ENCODE data around the gene WDR27. TPM values are rescaled to one million over a fixed set of nuclear protein-coding genes. Genes with fewer than 3 reads are reported as not detected.

Gene WDR27
- polyA plus RNA-seq, 3 donors: 0.95 to 20.5 (median 2.0) TPM

DNA sequence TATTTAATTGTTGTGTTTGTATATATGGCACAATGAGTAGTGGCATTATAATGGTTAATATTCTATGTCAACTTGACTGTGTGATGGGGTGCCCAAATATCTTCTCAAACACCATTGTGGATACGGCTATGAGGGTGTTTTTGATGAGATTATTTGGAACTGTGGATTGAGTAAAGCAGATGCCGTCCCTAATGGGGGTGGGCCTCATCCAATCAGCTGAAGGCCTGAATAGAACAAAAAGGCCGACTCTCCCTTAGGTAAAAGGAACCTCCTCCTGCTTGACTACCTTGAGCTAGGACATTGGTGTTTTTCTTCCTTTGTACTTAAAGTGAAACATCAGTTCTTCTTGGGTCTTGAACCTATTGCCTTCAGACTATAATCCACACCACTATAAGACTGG lies 207.8 kb downstream of the WDR27 start:
- H3K27ac Mint-ChIP-seq: no peak overlapping the region
- H3K4me1 ChIP-seq (ENCODE audit: control insufficient read depth in 1 of 2, insufficient read depth in 2 of 2, low read length in 2 of 2): no peaks in the 10 kb centered on the region
- H3K4me2 ChIP-seq (replicated peaks; ENCODE audit: extremely low read depth, low read length, poor library complexity, severe bottlenecking): no peak overlapping the region
- H3K79me2 ChIP-seq (ENCODE audit: insufficient read depth, low read length): no peaks in the 10 kb centered on the region
- no peaks in the 10 kb centered on the region for H4K20me1 ChIP-seq (ENCODE audit: insufficient read depth, low read length)
- H3K4me3 ChIP-seq (replicated peaks in 1 of 3; ENCODE audit: low read depth in 2 of 3, low read length in 3 of 3): no peak overlapping the region
- no peaks in the 10 kb centered on the region for H3K36me3 ChIP-seq (replicated peaks in 1 of 2; ENCODE audit: control insufficient read depth in 1 of 2, insufficient read depth in 2 of 2, low read length in 2 of 2)
- no peak for DNase-seq
- no CpG with 5 or more reads among the region's 3 CpGs for WGBS (ENCODE audit: insufficient coverage)
- no peak overlapping the region for H3K4me3 Mint-ChIP-seq
- H3K4me1 Mint-ChIP-seq: no peaks in the 10 kb centered on the region
- H3K27me3 Mint-ChIP-seq (ENCODE audit: low read depth in 3 of 3): no peaks in the 10 kb centered on the region
- no peaks in the 10 kb centered on the region for H3K9me3 ChIP-seq (replicated peaks in 1 of 2; ENCODE audit: control insufficient read depth in 1 of 2, insufficient read depth in 1 of 2, low read length in 2 of 2)
- no peaks in the 10 kb centered on the region for H3K27me3 ChIP-seq (ENCODE audit: control insufficient read depth in 2 of 2, insufficient read depth in 2 of 2, low read length in 2 of 2)
- TF ChIP-seq, protein P1, sequence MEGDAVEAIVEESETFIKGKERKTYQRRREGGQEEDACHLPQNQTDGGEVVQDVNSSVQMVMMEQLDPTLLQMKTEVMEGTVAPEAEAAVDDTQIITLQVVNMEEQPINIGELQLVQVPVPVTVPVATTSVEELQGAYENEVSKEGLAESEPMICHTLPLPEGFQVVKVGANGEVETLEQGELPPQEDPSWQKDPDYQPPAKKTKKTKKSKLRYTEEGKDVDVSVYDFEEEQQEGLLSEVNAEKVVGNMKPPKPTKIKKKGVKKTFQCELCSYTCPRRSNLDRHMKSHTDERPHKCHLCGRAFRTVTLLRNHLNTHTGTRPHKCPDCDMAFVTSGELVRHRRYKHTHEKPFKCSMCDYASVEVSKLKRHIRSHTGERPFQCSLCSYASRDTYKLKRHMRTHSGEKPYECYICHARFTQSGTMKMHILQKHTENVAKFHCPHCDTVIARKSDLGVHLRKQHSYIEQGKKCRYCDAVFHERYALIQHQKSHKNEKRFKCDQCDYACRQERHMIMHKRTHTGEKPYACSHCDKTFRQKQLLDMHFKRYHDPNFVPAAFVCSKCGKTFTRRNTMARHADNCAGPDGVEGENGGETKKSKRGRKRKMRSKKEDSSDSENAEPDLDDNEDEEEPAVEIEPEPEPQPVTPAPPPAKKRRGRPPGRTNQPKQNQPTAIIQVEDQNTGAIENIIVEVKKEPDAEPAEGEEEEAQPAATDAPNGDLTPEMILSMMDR (IDR thresholded peaks at IDR 0.05): no peak
- intact Hi-C loops (cut with micrococcal nuclease): no loop called here
- peaks cover 0 to 7% (median 2%) of the 10 kb centered on the region in 7 donors for H3K9me3 Mint-ChIP-seq
- H3K9ac ChIP-seq (ENCODE audit: insufficient read depth, low read length, poor library complexity, severe bottlenecking): no peak overlapping the region
- no peaks in the 10 kb centered on the region for H3K36me3 Mint-ChIP-seq
- no peak overlapping the region for H3K27ac ChIP-seq (ENCODE audit: low read depth in 1 of 2, low read length in 2 of 2)
- no peak overlapping the region for H2AFZ ChIP-seq (ENCODE audit: insufficient read depth, low read depth, low read length, poor library complexity, severe bottlenecking)

DNA sequence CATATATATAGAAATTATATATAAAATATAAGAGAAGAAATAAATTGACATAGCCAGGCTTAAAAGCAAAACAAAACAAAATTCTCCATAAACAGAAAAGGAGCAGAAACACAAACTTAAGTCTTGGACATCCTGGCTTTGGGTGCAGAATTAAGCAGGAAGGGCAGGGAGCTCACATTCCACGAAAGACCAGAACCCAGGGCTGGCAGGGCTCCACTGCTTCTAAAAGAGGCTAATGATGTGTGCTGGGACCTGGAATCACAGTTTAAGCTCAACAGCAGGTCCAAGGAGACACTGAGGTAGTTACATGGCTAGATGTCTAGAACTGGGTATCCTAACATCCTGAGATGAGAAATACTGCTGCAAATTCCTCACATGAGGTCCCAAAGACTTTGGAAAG lies 210.3 kb downstream of the WDR27 start:
- H3K9me3 ChIP-seq (replicated peaks in 1 of 2; ENCODE audit: control insufficient read depth in 1 of 2, insufficient read depth in 1 of 2, low read length in 2 of 2): no peaks in the 10 kb centered on the region
- no peaks in the 10 kb centered on the region for H3K36me3 ChIP-seq (replicated peaks in 1 of 2; ENCODE audit: control insufficient read depth in 1 of 2, insufficient read depth in 2 of 2, low read length in 2 of 2)
- H3K9me3 Mint-ChIP-seq: peaks cover 0 to 13% (median 5%) of the 10 kb centered on the region in 7 donors
- no peak overlapping the region for H3K4me2 ChIP-seq (replicated peaks; ENCODE audit: extremely low read depth, low read length, poor library complexity, severe bottlenecking)
- no peak overlapping the region for H3K4me3 Mint-ChIP-seq
- no peaks in the 10 kb centered on the region for H3K79me2 ChIP-seq (ENCODE audit: insufficient read depth, low read length)
- intact Hi-C loops (cut with micrococcal nuclease): no loop called here
- no peak overlapping the region for H2AFZ ChIP-seq (ENCODE audit: insufficient read depth, low read depth, low read length, poor library complexity, severe bottlenecking)
- no peaks in the 10 kb centered on the region for H3K36me3 Mint-ChIP-seq
- H3K4me1 ChIP-seq (ENCODE audit: control insufficient read depth in 1 of 2, insufficient read depth in 2 of 2, low read length in 2 of 2): no peaks in the 10 kb centered on the region
- H4K20me1 ChIP-seq (ENCODE audit: insufficient read depth, low read length): no peaks in the 10 kb centered on the region
- H3K27me3 ChIP-seq (ENCODE audit: control insufficient read depth in 2 of 2, insufficient read depth in 2 of 2, low read length in 2 of 2): no peaks in the 10 kb centered on the region
- DNase-seq: no peak
- no peak overlapping the region for H3K4me3 ChIP-seq (replicated peaks in 1 of 3; ENCODE audit: low read depth in 2 of 3, low read length in 3 of 3)
- H3K27ac Mint-ChIP-seq: no peak overlapping the region
- H3K4me1 Mint-ChIP-seq: no peaks in the 10 kb centered on the region
- TF ChIP-seq, protein P1 (IDR thresholded peaks at IDR 0.05): no peak
- H3K9ac ChIP-seq (ENCODE audit: insufficient read depth, low read length, poor library complexity, severe bottlenecking): no peak overlapping the region
- WGBS (ENCODE audit: insufficient coverage): 100% methylated on average over 1 of the region's 1 CpG
- no peaks in the 10 kb centered on the region for H3K27me3 Mint-ChIP-seq (ENCODE audit: low read depth in 3 of 3)
- no peak overlapping the region for H3K27ac ChIP-seq (ENCODE audit: low read depth in 1 of 2, low read length in 2 of 2)

Data from CD14-positive monocyte (primary cell).